ENCODE results near the gene ELAVL1.
"Not testable (repeated sequence)": the region's sequence is repeated elsewhere in the genome, so short reads cannot be mapped to it uniquely, and the experiment has no call there.

Gene ELAVL1

GRCh38 chr19:8005534-8006256, at the start of gene ELAVL1:
ELAVL1 (minus strand) TSS chr19:8005641; CDS start chr19:7991815, 13,826 bp downstream.
- DNase-seq, result peak; percentile 51

- DNase-seq, result no peak
These were observed 48.7 kb upstream of the ELAVL1 start for GRCh38 chr19:8054169-8054568.

GRCh38 chr19:8052464-8052859, 47.0 kb upstream of the ELAVL1 start, which contains the start of gene CCL25:
CCL25 (plus strand) TSS chr19:8052760; CDS start chr19:8053050, 290 bp downstream.
- DNase-seq, result no peak

GRCh38 chr19:8050274-8051096, 45.0 kb upstream of the ELAVL1 start:
- DNase-seq, result peak; percentile 93

GRCh38 chr19:8046569-8047165, 41.2 kb upstream of the ELAVL1 start:
- DNase-seq, result no peak

- DNase-seq, result no peak
These were observed 40.6 kb upstream of the ELAVL1 start for GRCh38 chr19:8045872-8046568.

- DNase-seq, result no peak
These were observed 38.6 kb upstream of the ELAVL1 start for GRCh38 chr19:8044018-8044417.

- no peak for DNase-seq
These were observed 37.5 kb upstream of the ELAVL1 start for GRCh38 chr19:8042900-8043299.

- DNase-seq, result no peak
These were observed 36.1 kb upstream of the ELAVL1 start for GRCh38 chr19:8041531-8041931.

- no peak for DNase-seq
These were observed 33.8 kb upstream of the ELAVL1 start for GRCh38 chr19:8039231-8039630.

- no peak for DNase-seq
These were observed 33.4 kb upstream of the ELAVL1 start for GRCh38 chr19:8038815-8039214.

- DNase-seq, result peak; percentile 59
These were observed 31.1 kb upstream of the ELAVL1 start for GRCh38 chr19:8036434-8037099.

- no peak for DNase-seq
These were observed 28.7 kb upstream of the ELAVL1 start for GRCh38 chr19:8034178-8034525.

GRCh38 chr19:8033287-8034177, 28.1 kb upstream of the ELAVL1 start:
- DNase-seq, result not testable (repeated sequence)

GRCh38 chr19:8030960-8031359, 25.5 kb upstream of the ELAVL1 start:
- DNase-seq, result no peak

- DNase-seq, result no peak
These were observed 23.6 kb upstream of the ELAVL1 start for GRCh38 chr19:8028951-8029491.

- DNase-seq, result no peak
These were observed 19.9 kb upstream of the ELAVL1 start for GRCh38 chr19:8025316-8025715.

GRCh38 chr19:8024256-8024655, 18.8 kb upstream of the ELAVL1 start:
- not testable (repeated sequence) for DNase-seq

GRCh38 chr19:8023371-8023770, 17.9 kb upstream of the ELAVL1 start:
- DNase-seq, result no peak

GRCh38 chr19:8022275-8022674, 16.8 kb upstream of the ELAVL1 start:
- no peak for DNase-seq

- no peak for DNase-seq
These were observed 15.9 kb upstream of the ELAVL1 start for GRCh38 chr19:8021374-8021773.
